DOHH2 (cell line): ENCODE measurements around the gene SPIRE1.

Experiments
- CTCF ChIP-seq: fragments of 200-600 bp; sonication (generic); IDR thresholded peaks from one replicate; pipeline ENCODE4 v1.5.1; 2014; ENCODE audit warnings: antibody characterized with exemption, mild to moderate bottlenecking, low read depth, low read length; ENCODE audit not compliant: poor library complexity, severe bottlenecking
- EZH2phosphoT487 ChIP-seq: fragments of 200-600 bp; sonication (generic); IDR thresholded peaks from 2 replicates; pipeline ENCODE4 v1.6.1; 2017; ENCODE audit warnings: borderline replicate concordance, mild to moderate bottlenecking, antibody characterized with exemption, low read length, moderate library complexity, mixed read lengths

GRCh38 chr18:12654971-12655370 is 2.9 kb downstream of the SPIRE1 start:
- no peak for TF ChIP-seq CTCF
- no peak for TF ChIP-seq EZH2phosphoT487
